Astrocyte of the cerebellum (primary cell): ENCODE measurements around the gene JMJD4.

ENCODE experiments used
- DNase-seq: peaks from one replicate; pipeline ENCODE4 v3.0.0-alpha.2; 2011; ENCODE audit warnings: low read depth
- H3K4me3 ChIP-seq: 2 replicates; pipeline ENCODE4 v1.5.1; 2011; ENCODE audit warnings: mild to moderate bottlenecking, low read depth, low read length, moderate library complexity
- CTCF ChIP-seq: IDR thresholded peaks from 2 replicates; pipeline ENCODE4 v1.5.1; 2012; ENCODE audit warnings: low read length, low read depth, moderate library complexity, mild to moderate bottlenecking; ENCODE audit errors: missing control alignments
- in situ Hi-C: cut with HindIII; loops from 2 replicates; pipeline ENCODE4 v1.10.0; 2017; ENCODE audit warnings: low sequenced_read_pairs

JMJD4 gene

GRCh38 chr1:227760377-227760776, 25.3 kb upstream of the JMJD4 start:
- no peak for TF ChIP-seq CTCF
- H3K4me3 ChIP-seq, result no peak overlapping the region
- no peak for DNase-seq
- in situ Hi-C loops, result loop anchor here (25.0 kb wide), 1 partner anchor 177 kb away; the partner anchor contains the start of gene WNT9A

GRCh38 chr1:227759341-227760300, 24.5 kb upstream of the JMJD4 start:
- in situ Hi-C loops, result loop anchor here (25.0 kb wide), 1 partner anchor 178 kb away; the partner anchor contains the start of gene WNT9A
- H3K4me3 ChIP-seq, result no peak overlapping the region
- TF ChIP-seq CTCF, result no peak
- DNase-seq, result peak; percentile 97

- in situ Hi-C loops, result loop anchor here (25.0 kb wide), 1 partner anchor 179 kb away; the partner anchor contains the start of gene WNT9A
- no peak for DNase-seq
Measured at GRCh38 chr1:227758366-227758765, 23.3 kb upstream of the JMJD4 start.

GRCh38 chr1:227757781-227758180, 22.7 kb upstream of the JMJD4 start:
- no peak for TF ChIP-seq CTCF
- in situ Hi-C loops, result loop anchor here (25.0 kb wide), 1 partner anchor 180 kb away; the partner anchor contains the start of gene WNT9A
- DNase-seq, result no peak
- H3K4me3 ChIP-seq, result no peak overlapping the region

More at GRCh38 chr1:227758366-227758765, 23.3 kb upstream of the JMJD4 start:
- no peak overlapping the region for H3K4me3 ChIP-seq
- no peak for TF ChIP-seq CTCF

GRCh38 chr1:227756172-227756959, 21.3 kb upstream of the JMJD4 start:
- no peak overlapping the region for H3K4me3 ChIP-seq
- in situ Hi-C loops, result loop anchor here (25.0 kb wide), 1 partner anchor 181 kb away; the partner anchor contains the start of gene WNT9A
- TF ChIP-seq CTCF, result no peak
- DNase-seq, result no peak

GRCh38 chr1:227754958-227755357, 19.9 kb upstream of the JMJD4 start:
- no peak overlapping the region for H3K4me3 ChIP-seq
- in situ Hi-C loops, result loop anchor here (25.0 kb wide), 1 partner anchor 182 kb away; the partner anchor contains the start of gene WNT9A
- no peak for TF ChIP-seq CTCF
- no peak for DNase-seq
